ENCODE measurements around the gene ZNF614.
"Not testable (repeated sequence)": the region's sequence is repeated elsewhere in the genome, so short reads cannot be mapped to it uniquely, and the experiment has no call there.

ZNF614 gene

GRCh38 chr19:52028027-52028779, at the start of gene ZNF614:
Gene ZNF614 (minus strand): TSS chr19:52028379. CDS start chr19:52025745, 2,634 bp downstream.
- DNase-seq (ENCODE audit: low read depth), result peak; percentile 86

- DNase-seq (ENCODE audit: low read depth), result no peak
Measured at GRCh38 chr19:52070496-52070895, 42.3 kb upstream of the ZNF614 start.

DNA sequence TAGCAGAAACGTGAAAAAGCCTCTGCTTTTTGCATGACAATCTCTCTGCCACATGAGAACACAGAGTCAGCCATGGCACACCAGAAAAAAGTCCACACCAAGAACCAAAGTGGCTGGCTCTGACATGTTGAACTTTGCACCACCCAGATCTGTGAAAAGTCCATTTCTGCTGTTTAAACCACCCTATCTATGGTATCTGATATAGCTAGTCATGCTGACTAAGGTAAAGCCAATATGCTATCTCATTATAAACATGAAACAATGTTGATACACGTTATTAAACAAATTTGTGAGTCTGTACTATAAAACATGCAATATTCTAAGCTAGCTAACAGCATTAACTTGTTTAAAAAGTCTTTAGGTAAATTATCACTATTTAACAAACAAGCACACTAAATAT, 41.5 kb upstream of the ZNF614 start:
- no peak for DNase-seq (ENCODE audit: low read depth)

DNA sequence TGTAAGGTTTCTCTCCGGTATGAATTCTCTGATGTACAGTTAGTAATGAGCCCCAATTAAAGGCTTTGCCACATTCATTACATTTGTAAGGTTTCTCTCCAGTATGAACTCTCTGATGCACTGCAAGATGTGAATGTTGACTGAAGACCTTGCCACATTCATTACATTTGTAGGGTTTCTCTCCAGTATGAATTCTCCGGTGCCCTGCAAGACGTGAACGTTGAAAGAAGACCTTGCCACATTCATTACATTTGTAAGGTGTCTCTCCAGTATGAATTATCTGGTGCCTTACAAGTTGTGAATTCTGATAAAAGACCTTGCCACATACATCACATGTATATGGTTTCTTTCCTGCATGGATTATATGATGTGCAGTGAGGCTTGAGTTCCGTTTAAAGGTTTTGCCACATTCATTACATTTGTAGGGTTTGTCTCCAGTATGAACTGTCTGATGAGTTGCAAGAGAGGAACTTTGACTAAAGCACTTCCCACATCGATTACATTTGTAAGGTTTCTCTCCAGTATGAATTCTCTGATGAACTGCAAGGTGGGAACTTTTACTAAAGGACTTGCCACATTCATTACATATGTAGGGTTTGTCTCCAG, 38.2 kb upstream of the ZNF614 start:
- no peak for DNase-seq (ENCODE audit: low read depth)

- DNase-seq (ENCODE audit: low read depth), result no peak
Measured at GRCh38 chr19:52065399-52065798, 37.2 kb upstream of the ZNF614 start.

DNA sequence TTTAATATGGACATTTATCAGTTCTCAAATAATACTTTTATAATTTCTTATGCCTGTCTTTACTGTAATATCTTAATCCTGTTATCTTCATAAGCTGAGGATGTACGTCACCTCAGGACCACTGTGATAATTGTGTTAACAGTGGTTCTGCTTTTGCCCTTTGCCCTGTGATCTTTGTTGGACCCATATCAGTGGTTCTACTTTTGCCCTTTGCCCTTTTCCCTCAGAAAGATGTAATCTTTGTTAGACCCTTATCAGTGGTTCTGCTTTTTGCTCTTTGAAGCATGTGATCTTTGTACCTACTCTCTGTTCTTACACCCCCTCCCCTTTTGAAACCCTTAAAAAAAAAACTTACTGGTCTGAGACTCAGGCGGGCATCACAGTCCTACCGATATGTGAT, 28.3 kb upstream of the ZNF614 start:
- not testable (repeated sequence) for DNase-seq (ENCODE audit: low read depth)

DNA sequence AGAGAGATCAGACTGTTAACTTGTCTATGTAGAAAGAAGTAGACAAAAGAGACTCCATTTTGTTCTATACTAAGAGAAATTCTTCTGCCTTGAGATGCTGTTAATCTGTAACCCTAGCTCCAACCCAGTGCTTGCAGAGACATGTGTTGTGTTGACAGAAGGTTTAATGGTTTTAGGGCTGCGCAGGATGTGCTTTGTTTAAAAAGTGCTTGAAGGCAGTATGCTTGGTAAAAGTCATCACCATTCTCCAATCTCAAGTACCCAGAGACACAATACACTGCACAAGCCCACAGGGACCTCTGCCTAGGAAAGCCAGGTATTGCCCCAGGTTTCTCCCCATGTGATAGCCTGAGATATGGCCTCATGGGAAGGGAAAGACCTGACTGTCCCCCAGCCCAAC, 23.6 kb upstream of the ZNF614 start:
- not testable (repeated sequence) for DNase-seq (ENCODE audit: low read depth)

DNA sequence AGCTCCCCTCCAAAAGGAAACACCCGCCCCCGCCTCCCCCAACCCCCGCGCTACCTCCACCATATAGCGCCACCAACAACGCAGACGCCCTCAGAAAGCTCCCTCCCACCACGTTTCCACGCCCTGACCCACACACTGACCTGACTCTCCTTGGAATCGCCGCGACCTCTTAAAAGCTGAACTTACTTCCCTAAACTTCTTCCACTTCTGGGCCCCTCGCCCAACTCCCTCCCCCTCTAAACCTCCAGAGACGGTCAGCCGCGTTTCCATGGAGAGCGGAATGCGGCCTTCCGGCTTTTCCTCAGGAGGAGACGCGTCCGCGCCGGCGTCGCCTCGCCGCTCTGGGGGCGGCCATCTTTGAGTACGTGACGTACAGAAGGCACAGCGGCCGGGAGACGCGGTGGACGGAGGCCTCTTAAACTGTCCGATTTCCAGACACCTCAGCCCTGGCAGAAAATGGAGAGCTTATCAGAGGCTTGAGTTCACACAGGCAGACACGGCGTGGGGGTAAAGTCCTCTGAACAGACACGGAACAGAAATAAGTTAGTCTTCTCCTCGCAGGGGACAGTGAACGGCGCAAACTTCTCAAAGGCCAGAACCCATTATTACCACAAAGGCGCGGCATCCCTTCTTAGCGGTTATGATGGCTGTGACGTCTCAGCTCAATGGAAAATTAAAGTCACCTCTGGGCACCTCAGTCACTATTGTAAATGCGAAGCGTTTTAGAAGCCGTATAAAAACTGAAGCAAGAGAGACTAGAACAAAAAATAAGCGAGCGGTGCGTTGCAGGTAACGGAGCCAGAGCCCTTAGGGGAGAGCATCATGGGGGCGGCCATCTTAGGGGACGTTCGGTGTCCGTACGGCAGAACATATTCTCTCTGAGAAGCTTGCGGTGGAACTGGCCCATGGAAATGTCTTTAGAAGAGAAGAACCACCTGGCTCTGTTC, 20.6 kb upstream of the ZNF614 start, which contains the start of gene ZNF432:
Gene ZNF432 (minus strand): TSS at position 284 of the 947 bp plus-strand sequence. CDS start 1,970 bp downstream, outside the sequence.
- DNase-seq (ENCODE audit: low read depth), result peak; percentile 96

DNA sequence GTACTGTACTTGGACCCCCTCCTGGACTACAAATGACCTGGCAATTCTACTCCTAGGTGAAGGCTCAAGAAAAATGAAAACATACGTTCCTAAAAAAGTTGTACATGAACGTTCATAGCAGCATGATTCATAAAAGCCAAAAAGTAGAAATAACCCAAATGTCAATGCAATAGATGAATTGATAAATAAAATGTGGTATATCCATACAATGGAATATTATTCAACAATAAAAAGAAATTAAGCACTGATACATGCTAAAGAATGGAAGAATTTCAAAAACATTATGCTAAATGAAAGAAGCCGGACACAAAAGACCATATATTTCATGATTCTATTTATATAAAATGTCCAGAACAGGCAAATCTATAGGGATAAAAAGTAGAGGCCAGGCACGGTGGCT, 11.0 kb upstream of the ZNF614 start:
- no peak for DNase-seq (ENCODE audit: low read depth)

DNA sequence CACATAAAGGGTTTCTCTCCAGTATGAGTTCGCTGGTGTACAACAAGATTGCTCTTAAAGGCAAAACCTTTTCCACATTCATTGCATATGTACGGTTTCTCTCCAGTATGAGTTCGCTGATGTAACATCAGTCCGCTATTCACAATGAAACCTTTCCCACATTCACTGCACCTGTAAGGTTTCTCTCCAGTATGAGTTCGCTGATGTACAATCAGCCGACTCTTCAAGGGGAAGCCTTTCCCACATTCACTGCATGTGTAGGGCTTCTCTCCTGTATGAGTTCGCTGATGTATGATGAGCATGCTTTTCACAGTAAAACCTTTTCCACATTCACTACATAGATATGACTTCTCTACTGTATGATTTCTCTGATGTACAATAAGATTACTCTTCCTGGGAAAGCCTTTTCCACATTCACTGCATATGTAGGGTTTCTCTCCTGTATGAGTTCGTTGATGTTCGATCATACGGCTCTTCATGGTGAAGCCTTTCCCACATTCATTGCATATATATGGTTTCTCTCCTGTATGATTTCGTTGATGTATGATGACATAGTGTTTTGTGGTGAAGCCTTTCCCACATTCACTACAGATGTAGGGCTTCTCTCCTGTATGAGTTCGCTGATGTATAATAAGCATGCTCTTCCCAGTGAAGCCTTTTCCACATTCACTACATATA, 6.0 kb upstream of the ZNF614 start:
- peak; percentile 4 for DNase-seq (ENCODE audit: low read depth)

- DNase-seq (ENCODE audit: low read depth), result no peak
Measured at GRCh38 chr19:52028780-52029123, 573 bp upstream of the ZNF614 start.

DNA sequence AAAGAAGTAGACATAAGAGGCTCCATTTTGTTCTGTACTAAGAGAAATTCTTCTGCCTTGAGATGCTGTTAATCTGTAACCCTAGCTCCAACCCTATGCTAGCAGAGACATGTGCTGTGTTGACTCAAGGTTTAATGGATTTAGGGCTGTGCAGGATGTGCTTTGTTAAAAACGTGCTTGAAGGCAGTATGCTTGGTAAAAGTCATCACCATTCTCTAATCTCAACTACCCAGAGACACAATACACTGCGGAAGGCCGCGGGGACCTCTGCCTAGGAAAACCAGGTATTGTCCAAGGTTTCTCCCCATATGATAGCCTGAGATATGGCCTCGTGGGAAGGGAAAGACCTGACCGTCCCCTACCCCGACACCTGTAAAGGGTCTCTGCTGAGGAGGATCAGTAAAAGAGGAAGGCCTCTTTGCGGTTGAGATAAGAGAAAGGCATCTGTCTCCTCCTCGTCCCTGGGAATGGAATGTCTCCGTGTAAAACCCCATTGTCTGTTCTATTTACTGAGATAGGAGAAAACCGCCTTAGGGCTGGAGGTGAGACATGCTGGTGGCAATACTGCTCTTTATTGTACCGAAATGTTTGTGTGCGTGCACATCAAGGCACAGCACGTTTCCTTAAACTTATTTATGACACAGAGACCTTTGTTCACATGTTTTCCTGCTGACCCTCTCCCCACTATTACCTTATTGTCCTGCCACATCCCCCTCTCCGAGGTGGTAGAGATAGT, 1.8 kb downstream of the ZNF614 start:
- DNase-seq (ENCODE audit: low read depth), result not testable (repeated sequence)

DNA sequence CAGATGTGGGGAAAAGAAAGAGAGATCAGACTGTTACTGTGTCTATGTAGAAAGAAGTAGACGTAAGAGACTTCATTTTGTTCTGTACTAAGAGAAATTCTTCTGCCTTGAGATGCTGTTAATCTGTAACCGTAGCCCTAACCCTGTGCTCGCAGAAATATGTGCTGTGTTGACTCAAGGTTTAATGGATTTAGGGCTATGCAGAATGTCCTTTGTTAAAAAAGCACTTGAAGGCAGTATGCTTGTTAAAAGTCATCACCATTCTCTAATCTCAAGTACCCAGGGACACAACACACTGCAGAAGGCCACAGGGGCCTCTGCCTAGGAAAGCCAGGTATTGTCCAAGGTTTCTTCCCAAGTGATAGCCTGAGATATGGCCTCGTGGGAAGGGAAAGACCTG, 3.7 kb downstream of the ZNF614 start:
- not testable (repeated sequence) for DNase-seq (ENCODE audit: low read depth)

DNA sequence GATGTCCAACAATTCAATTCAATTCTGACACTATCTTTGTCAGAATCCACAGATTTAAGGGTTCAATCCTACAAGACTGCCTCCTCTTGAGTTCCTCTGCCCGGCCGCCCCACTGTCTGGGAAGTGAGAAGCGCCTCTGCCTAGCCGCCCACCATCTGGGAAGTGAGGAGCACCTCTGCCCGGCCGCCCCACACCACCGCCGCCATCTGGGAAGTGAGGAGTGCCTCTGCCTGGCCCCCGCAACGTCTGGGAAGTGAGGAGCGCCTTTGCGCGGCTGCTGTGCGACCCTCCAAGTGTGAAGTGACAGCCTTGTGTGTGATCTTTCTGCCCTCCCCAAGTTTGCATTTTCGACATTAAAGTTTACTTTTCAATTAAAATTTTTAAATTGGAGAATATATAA, 6.0 kb downstream of the ZNF614 start:
- DNase-seq (ENCODE audit: low read depth), result no peak

DNA sequence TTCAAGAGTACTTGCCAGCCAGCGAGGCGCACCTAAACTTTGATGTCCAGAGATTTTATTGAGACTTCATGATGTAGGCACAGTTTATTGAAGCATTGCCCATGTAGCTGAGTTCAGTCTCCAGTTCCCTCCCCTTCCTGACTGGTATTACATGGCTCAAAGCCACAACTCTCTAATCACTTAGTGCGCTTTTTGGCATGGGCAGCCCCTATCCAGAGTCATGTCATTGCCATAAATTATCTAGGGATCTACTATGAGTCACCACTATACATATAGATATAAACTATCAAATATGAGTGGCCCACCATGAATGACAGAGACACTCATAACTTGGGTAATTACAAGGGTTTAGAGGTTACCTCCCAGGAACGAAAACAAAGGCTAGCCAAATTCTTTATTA, 7.7 kb downstream of the ZNF614 start:
- DNase-seq (ENCODE audit: low read depth), result no peak

- no peak for DNase-seq (ENCODE audit: low read depth)
Measured at GRCh38 chr19:52010674-52011073, 17.5 kb downstream of the ZNF614 start.

- DNase-seq (ENCODE audit: low read depth), result peak; percentile 81
Measured at GRCh38 chr19:52007806-52008557, 20.2 kb downstream of the ZNF614 start, which contains the start of gene ZNF615. Gene ZNF615 (minus strand): TSS chr19:52008211. CDS start chr19:52003711, 4,500 bp downstream.

DNA sequence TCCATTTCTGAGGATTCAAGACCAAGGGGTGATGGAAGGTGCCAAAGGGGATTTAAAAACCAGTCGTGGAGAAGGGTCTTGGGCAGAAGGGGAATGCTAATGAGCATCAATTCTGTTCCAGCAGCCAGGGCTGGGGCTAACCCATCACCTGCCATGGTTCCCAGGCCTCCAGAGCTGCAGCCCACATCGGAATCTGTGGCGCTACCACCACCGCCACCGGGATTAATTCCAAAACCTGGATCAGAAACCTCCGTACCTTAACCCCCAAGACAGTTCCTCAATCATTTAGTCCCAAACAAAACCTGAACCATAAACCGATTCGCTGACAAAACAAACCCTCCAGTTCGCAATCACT, 20.8 kb downstream of the ZNF614 start:
- no peak for DNase-seq (ENCODE audit: low read depth)

DNA sequence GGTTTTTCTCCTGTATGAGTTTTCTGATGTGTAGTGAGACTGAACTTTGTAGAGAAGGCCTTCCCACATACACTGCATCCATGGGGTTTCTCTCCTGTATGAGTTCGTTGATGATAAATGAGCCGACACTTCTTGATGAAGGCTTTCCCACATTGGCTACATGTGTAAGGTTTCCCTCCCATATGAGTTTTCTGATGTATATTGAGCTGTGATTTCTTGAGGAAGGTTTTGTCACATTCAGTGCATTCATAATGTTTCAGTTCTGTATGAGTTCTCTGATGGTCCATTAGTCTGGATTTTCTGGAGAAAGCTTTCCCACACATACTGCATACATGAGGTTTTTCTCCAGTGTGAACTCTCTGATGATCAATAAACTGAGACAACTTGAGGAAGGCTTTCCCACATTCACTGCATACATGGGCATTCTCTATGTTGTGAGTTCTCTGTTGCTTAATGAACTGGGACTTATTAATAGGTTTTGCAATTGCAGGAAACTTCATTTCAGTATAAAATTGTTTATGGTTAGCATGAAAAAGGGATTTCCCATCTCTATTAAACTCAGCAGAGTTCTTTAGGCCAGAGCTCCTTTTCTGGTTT, 34.0 kb downstream of the ZNF614 start:
- DNase-seq (ENCODE audit: low read depth), result no peak

- no peak for DNase-seq (ENCODE audit: low read depth)
Measured at GRCh38 chr19:51993422-51993821, 34.8 kb downstream of the ZNF614 start.

All from fibroblast of gingiva (primary cell).